BLaER1 treated with 17β-estradiol and CSF1 and Interleukin-3, amounts not matched to agents 10 nM and 100 nM (cell line): ENCODE data around the gene COX7A2.
A peak's percentile ranks its signal among the peaks of the same experiment; 100 is the strongest.

Experiments used
- H3K27ac ChIP-seq, 11 experiments: shearing (Covaris generic); formaldehyde crosslinking; 2 replicates each; pipeline ENCODE4 v1.8.1; 2022
- H3K27me3 ChIP-seq, 11 experiments: shearing (Covaris generic); formaldehyde crosslinking; 2 replicates each; pipeline ENCODE4 v1.8.1; 2022
- H3K36me3 ChIP-seq, 11 experiments: shearing (Covaris generic); formaldehyde crosslinking; 2 replicates each; pipeline ENCODE4 v1.8.1; 2022
- H3K4me1 ChIP-seq, 10 experiments: shearing (Covaris generic); formaldehyde crosslinking; 2 replicates each; pipeline ENCODE4 v1.8.1; 2022
- H3K4me2 ChIP-seq, 11 experiments: shearing (Covaris generic); formaldehyde crosslinking; 2 replicates each; pipeline ENCODE4 v1.8.1; 2022
- H3K4me3 ChIP-seq, 10 experiments: shearing (Covaris generic); formaldehyde crosslinking; 2 replicates each; pipeline ENCODE4 v1.8.1; 2022
- H3K9ac ChIP-seq, 11 experiments: shearing (Covaris generic); formaldehyde crosslinking; 2 replicates each; pipeline ENCODE4 v1.8.1; 2022
- H3K9me3 ChIP-seq, 11 experiments: shearing (Covaris generic); formaldehyde crosslinking; replicated peaks in 1 of 11; 2 replicates each; pipeline ENCODE4 v1.8.1; 2022
- H4K20me1 ChIP-seq, 11 experiments: shearing (Covaris generic); formaldehyde crosslinking; 2 replicates each; pipeline ENCODE4 v1.8.1; 2022
- Cebpa-rat ChIP-seq, 11 experiments: shearing (Covaris generic); IDR thresholded peaks; 2 replicates each; pipeline ENCODE4 v1.8.1; 2022

Gene COX7A2

GRCh38 chr6:75285283-75285639, 41.7 kb upstream of the COX7A2 start:
- Histone ChIP-seq H3K9me3 (no peaks in the 10 kb centered on the region), H3K27me3 (no peaks in the 10 kb centered on the region), H3K27ac (peak overlapping the region; percentile 53 to 95 (median 85); a peak in 21 of 22 replicates), H3K4me2 (peak overlapping the region; percentile 66 to 87 (median 79)), H3K4me1 (peaks cover 13 to 53% (median 40%) of the 10 kb centered on the region in 10 experiments), H3K36me3 (peaks cover 0 to 5% (median 0%) of the 10 kb centered on the region in 11 experiments; a peak in 1 of 22 replicates), H4K20me1 (peaks cover 9 to 41% (median 31%) of the 10 kb centered on the region in 11 experiments; a peak in 18 of 22 replicates), H3K4me3 (peak overlapping the region; percentile 79 to 99 (median 94)), H3K9ac (peak overlapping the region; percentile 83 to 95 (median 90))
- TF ChIP-seq Cebpa-rat (IDR thresholded peaks at IDR 0.05) = no peak

DNA sequence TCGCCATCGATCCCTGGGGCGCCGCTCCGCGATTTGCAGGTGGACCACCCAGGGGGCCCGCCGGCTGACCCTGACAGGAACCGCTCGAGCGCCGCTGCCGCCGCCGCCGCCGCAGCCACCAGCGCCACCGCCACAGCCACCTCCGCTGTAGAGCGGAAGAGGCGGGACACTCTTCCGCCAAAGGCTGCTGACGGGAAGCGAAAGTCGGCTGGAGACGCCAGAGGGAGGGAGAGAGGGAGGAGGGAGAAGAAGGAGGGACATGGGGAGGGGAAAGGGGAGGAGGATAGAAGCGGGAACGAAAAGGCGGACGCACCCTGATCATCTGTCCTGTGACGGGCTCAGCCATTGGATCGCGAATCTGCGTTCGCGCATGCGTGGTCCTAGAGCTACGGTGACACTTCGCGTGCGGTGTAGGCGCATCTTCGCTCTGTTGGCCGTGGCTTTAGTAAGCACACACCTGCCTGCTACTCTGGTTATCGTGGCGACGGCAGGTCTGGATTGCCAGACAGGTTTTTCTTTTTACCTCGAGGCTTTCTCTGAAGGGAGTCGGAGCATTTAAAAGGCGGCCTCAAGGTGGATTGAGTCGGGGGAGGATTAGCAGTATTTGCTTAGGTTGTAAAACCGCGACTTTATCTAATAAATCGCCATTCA, 41.2 kb upstream of the COX7A2 start, which contains the start of gene TMEM30A:
Gene TMEM30A (minus strand): TSS at position 161 of the 651 bp plus-strand sequence. CDS start 154 bp downstream, at position 7.
- H3K9me3 ChIP-seq = no peaks in the 10 kb centered on the region
- peaks cover 0 to 4% (median 0%) of the 10 kb centered on the region in 11 experiments; a peak in 1 of 22 replicates for H3K36me3 ChIP-seq
- H4K20me1 ChIP-seq = peaks cover 9 to 46% (median 36%) of the 10 kb centered on the region in 11 experiments; a peak in 18 of 22 replicates
- no peaks in the 10 kb centered on the region for H3K27me3 ChIP-seq
- H3K4me1 ChIP-seq = peaks cover 13 to 58% (median 40%) of the 10 kb centered on the region in 10 experiments
- H3K9ac ChIP-seq = peak within 1 kb of the TSS; percentile 83 to 95 (median 90)
- H3K4me3 ChIP-seq = peak within 1 kb of the TSS; percentile 79 to 99 (median 94)
- no peak for TF ChIP-seq Cebpa-rat (IDR thresholded peaks at IDR 0.05)
- H3K27ac ChIP-seq = peak within 1 kb of the TSS; percentile 79 to 95 (median 89)
- H3K4me2 ChIP-seq = peak within 1 kb of the TSS; percentile 81 to 96 (median 90)

GRCh38 chr6:75283907-75284631, 40.5 kb upstream of the COX7A2 start:
- Histone ChIP-seq H3K4me2 (peak overlapping the region; percentile 81 to 96 (median 90)), H3K27me3 (no peaks in the 10 kb centered on the region), H3K27ac (peak overlapping the region; percentile 79 to 95 (median 89)), H3K9me3 (no peaks in the 10 kb centered on the region), H4K20me1 (peaks cover 9 to 51% (median 37%) of the 10 kb centered on the region in 11 experiments; a peak in 17 of 22 replicates), H3K4me1 (peaks cover 13 to 65% (median 40%) of the 10 kb centered on the region in 10 experiments), H3K4me3 (peak overlapping the region; percentile 79 to 99 (median 94)), H3K36me3 (0 out of 22 replicates have a peak, but pooled peaks cover 0 to 4% (median 0%) of the 10 kb centered on the region in 11 experiments), H3K9ac (peak overlapping the region; percentile 83 to 95 (median 90))
- TF ChIP-seq Cebpa-rat (IDR thresholded peaks at IDR 0.05) = no peak

GRCh38 chr6:75282706-75283105, 39.1 kb upstream of the COX7A2 start:
- Histone ChIP-seq H3K27me3 (no peaks in the 10 kb centered on the region), H4K20me1 (peaks cover 9 to 63% (median 49%) of the 10 kb centered on the region in 11 experiments; a peak in 17 of 22 replicates), H3K9ac (peak overlapping the region; percentile 26 to 95 (median 89); a peak in 20 of 22 replicates), H3K27ac (peak overlapping the region in 1 of 11 experiments; percentile 38; a peak in 2 of 22 replicates), H3K9me3 (0 out of 22 replicates have a peak, but pooled peaks cover 0 to under 1% (median 0%) of the 10 kb centered on the region in 11 experiments), H3K4me3 (peak overlapping the region; percentile 79 to 99 (median 94)), H3K4me1 (peaks cover 17 to 72% (median 40%) of the 10 kb centered on the region in 10 experiments), H3K4me2 (peak overlapping the region; percentile 81 to 96 (median 90)), H3K36me3 (peaks cover 0 to 13% (median 6%) of the 10 kb centered on the region in 11 experiments; a peak in 13 of 22 replicates)
- no peak for TF ChIP-seq Cebpa-rat (IDR thresholded peaks at IDR 0.05)

DNA sequence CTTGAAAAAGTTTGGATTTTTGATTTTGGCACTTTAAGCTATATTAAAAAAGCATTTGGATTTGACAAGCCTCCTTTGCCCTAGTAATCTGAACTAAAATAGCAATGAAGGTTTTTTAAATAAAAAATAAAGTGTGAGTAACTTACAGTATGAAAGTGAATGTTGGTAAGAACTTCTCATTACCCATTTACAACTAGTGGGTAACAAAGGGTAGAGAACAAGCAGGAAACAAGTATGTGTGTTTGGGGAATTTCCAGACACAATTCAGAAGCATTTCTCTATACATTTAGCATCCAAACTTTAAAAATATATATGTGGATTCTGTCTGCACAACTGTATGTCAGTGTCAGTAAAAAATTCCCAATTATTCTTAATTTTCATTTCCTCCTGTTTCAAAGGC, 38.1 kb upstream of the COX7A2 start:
- Histone ChIP-seq H3K9me3 (peaks cover 0 to 4% (median 0%) of the 10 kb centered on the region in 11 experiments; a peak in 1 of 22 replicates), H3K4me2 (peak overlapping the region; percentile 67 to 96 (median 90); a peak in 18 of 22 replicates), H3K9ac (peak overlapping the region in 8 of 11 experiments; percentile 17 to 94 (median 49); a peak in 13 of 22 replicates), H3K27me3 (no peaks in the 10 kb centered on the region), H4K20me1 (peaks cover 9 to 74% (median 49%) of the 10 kb centered on the region in 11 experiments; a peak in 17 of 22 replicates), H3K4me3 (peak overlapping the region in 6 of 10 experiments; percentile 13 to 99 (median 57); a peak in 9 of 20 replicates), H3K4me1 (peaks cover 17 to 72% (median 36%) of the 10 kb centered on the region in 10 experiments), H3K27ac (peak overlapping the region in 2 of 11 experiments; percentile 27 to 28; a peak in 2 of 22 replicates), H3K36me3 (peaks cover 0 to 22% (median 15%) of the 10 kb centered on the region in 11 experiments; a peak in 19 of 22 replicates)
- no peak for TF ChIP-seq Cebpa-rat (IDR thresholded peaks at IDR 0.05)

- no peak for TF ChIP-seq Cebpa-rat (IDR thresholded peaks at IDR 0.05)
- peaks cover 9 to 33% (median 26%) of the 10 kb centered on the region in 11 experiments; a peak in 21 of 22 replicates for H3K36me3 ChIP-seq
- no peak overlapping the region for H3K4me3 ChIP-seq
- peaks cover 0 to 14% (median 0%) of the 10 kb centered on the region in 11 experiments; a peak in 3 of 22 replicates for H3K9me3 ChIP-seq
- H3K4me2 ChIP-seq = peak overlapping the region in 4 of 11 experiments; percentile 1 to 96 (median 51); a peak in 6 of 22 replicates
- peaks cover 14 to 73% (median 24%) of the 10 kb centered on the region in 10 experiments for H3K4me1 ChIP-seq
- no peak overlapping the region for H3K27ac ChIP-seq
- H4K20me1 ChIP-seq = peaks cover 9 to 84% (median 58%) of the 10 kb centered on the region in 11 experiments; a peak in 17 of 22 replicates
- no peak overlapping the region for H3K9ac ChIP-seq
- no peaks in the 10 kb centered on the region for H3K27me3 ChIP-seq
Observed at GRCh38 chr6:75280131-75280855, 36.7 kb upstream of the COX7A2 start.

DNA sequence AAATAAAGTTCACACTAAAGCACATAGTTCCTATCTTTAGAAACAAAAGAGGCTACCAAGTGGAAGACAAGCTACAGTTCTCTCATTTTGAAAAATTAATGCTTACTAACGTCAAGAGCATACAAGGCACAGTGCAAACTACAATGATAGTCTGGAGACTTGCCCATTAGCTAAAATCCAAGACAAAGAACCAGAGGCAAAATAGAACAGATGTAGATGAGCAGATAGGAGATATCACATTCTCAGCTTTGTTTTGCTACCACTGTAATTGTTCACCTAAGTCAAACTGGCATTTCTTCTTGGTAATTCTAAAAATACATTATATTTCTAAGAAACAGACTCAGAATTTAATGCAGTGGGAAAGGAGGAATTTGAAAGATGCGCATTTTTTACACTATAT, 35.8 kb upstream of the COX7A2 start:
- H4K20me1 ChIP-seq = peaks cover 9 to 93% (median 58%) of the 10 kb centered on the region in 11 experiments; a peak in 17 of 22 replicates
- no peaks in the 10 kb centered on the region for H3K27me3 ChIP-seq
- TF ChIP-seq Cebpa-rat (IDR thresholded peaks at IDR 0.05) = no peak
- H3K9me3 ChIP-seq = peaks cover 0 to 21% (median 1%) of the 10 kb centered on the region in 11 experiments; a peak in 6 of 22 replicates
- H3K4me3 ChIP-seq = no peak overlapping the region
- H3K4me2 ChIP-seq = peak overlapping the region in 2 of 11 experiments; percentile 31 to 96; a peak in 2 of 22 replicates
- peaks cover 11 to 41% (median 30%) of the 10 kb centered on the region in 11 experiments; a peak in 21 of 22 replicates for H3K36me3 ChIP-seq
- peaks cover 14 to 79% (median 24%) of the 10 kb centered on the region in 10 experiments for H3K4me1 ChIP-seq
- no peak overlapping the region for H3K27ac ChIP-seq
- H3K9ac ChIP-seq = no peak overlapping the region
